Limb (tissue), 2 donors: ENCODE data around the gene ZNF577.

ENCODE experiments used
- DNase-seq, 2 donors: peaks; one replicate each; pipeline ENCODE4 v3.0.0-alpha.2; 2016; ENCODE audit errors: extremely low spot score in 2 of 2

ZNF577 gene

DNA sequence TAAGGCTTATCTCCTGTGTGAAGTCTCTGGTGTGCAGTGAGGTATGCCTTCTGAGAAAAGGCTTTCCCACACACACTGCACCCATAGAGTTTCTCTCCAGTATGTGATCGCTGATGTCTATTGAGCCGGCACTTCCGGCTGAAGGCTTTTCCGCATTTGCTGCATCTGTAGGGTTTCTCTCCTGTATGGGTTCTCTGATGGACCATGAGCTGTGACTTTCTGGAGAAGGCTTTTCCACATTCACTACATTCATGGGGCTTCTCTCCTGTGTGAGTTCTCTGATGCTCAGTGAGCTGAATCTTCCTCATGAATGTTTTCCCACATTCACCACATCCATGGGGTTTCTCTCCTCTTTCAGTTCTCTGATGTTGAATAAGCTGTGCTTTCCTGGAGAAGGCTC lies 14.7 kb downstream of the ZNF577 start:
- DNase-seq: no peak

DNA sequence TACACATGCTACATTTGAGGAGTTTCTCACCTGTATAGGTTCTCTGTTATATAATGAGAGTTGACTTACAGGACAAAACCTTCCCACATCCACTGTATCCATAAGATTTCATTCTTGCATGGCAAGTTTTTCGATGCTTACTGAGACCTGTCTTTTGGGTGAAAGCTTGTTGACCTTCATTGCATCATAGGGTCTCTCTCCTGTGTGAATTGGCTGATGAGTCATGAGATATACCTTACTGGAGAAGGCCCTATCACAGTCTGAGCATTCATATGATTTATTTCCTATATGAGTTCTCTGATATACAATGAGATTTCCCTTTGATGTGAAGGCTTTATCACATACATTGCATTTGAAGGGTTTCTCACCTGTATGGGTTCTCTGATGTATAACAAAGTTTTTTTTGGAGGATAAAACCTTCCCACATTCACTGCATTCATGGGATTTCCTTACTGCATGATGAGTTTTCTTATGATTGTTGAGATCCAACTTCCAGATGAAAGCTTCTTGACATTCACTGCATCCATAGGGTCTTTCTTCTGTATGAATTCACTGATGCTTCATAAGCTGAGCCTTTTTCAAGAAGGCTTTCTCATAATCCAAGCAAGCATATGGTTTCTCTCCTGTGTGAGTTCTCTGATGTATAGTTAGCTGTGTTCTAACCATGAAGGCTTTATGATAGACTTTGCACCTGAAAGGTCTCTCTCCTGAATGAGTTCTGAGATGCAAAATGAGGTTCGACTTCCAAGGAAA lies 25.7 kb downstream of the ZNF577 start:
- no peak for DNase-seq

DNA sequence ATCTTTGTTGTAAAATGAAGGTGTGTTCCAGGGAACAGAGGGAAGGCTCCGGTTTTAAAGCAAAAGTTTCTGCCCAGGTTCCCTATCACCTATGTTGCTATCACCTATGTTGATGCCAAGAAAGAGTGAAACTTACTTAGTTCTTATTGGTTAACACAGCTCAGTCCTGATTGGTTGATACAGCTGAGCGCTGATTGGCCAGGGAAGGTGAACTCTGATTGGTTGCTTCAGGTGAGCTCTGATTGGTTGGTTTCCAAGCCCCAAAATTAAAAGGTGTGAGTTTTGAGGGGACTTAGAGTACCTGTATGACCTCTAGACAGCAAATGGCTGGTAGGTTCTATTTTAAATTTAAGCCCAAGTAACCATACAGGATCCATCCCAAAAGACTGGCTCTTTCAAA lies 50.6 kb downstream of the ZNF577 start:
- DNase-seq: no peak

DNA sequence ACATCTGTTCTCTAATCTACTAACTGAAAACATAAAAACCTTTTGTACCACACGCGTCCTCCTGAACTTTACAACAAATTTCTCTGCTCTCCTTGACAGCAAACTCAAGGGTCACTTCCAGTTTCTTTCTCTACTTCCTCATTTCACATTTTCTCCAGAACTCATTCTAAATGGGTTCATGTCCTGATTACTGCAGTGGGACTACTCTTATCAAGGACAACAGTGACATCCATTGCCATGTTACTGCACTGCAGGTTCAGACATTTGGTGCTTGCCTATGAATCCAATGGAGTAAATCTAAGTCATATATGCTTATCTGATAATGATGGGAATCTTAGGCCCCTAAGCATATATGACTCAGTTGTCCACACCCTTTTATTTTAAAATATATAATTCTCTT lies 57.5 kb downstream of the ZNF577 start:
- no peak for DNase-seq

DNA sequence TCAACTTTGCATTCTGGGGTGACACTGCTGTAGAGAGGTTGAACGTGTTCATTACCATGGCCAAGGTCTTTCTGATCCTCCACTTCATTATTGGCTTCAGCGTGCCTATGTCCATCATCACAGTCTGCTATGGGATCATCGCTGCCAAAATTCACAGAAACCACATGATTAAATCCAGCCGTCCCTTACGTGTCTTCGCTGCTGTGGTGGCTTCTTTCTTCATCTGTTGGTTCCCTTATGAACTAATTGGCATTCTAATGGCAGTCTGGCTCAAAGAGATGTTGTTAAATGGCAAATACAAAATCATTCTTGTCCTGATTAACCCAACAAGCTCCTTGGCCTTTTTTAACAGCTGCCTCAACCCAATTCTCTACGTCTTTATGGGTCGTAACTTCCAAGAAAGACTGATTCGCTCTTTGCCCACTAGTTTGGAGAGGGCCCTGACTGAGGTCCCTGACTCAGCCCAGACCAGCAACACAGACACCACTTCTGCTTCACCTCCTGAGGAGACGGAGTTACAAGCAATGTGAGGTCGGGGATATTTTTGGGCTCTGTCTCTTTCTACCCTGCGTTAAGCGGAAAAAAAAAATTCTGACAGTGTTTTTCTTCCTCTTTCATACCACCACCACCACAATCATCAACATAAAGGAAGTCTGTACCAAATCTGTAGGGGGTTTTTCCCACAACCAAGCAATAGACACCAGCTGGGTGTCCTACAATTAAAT lies 63.3 kb downstream of the ZNF577 start:
- no peak for DNase-seq

DNA sequence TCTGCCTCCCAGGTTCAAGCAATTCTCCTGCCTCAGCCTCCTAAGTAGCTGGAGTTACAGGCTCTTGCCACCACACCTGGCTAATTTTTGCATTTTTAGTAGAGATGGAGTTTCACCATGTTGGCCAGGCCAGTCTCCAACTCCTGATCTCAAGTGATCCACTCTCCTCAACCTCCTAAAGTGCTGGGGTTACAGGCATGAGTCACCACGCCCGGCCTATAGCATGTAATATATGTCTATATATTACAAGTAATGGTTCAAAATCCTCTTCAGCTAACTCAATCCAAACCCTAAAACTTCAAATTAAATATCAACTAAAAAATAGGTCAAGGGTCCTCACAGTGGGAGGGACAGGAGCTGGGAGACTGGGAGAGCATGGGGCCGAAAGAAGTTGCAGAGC lies 64.8 kb downstream of the ZNF577 start:
- DNase-seq: no peak

DNA sequence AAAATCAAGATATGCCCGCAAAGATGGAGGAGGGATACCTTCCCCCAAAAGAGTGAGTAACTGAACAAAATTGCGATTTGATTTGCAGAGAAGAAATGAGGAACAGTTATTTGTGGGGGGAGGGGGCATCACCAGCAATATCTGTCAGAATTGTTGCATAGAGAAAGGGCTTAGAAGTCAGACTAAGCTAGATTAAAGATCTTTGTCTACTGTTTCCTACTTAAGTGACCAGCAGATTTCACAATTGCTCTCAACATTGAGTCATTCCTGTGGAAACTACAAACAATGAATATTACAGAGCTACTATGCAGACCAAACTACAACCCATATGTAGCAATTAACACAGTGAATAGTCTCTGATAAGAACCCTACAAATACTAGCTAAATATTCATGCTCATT lies 65.4 kb downstream of the ZNF577 start:
- no peak for DNase-seq

DNA sequence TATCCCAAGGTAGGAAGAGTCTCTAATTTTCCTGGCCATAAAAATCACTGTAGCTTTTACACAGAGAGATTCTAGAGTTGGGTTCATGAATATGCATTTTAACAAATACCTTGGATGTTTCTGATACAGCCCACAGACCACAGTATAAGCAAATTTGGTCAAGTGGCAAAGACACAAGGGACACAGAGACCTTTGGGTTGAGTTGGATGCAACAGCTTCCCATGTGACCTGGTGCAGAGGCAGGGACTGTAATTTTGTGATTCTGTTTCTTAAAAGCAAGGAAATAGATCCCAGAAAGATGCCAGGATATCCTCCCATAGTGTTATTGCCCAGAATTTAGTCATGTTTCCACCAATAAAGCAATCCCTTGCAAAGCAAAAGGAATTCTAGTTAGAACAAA lies 65.8 kb downstream of the ZNF577 start:
- no peak for DNase-seq

DNA sequence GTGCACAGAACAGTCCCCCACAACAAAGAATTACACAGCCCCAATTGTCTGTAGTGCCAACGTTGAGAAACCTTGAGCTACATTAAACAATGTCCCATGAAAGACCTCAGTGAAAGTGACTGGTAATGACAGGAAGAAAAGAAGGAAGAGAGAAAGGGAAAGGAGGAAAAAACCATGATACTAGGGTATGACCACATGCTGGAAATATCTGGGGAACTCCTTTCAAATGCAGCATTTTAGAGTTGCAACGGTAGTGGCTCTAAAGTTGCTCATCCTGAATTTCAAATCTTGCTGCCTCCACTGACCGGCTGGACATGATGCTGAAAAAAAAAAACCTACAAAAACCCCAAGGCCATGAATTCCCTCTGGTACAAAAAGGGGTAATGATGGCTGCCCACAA lies 66.3 kb downstream of the ZNF577 start:
- DNase-seq: no peak
